Measurements from ENCODE around the gene MARK2.

- TF ChIP-seq CTCF (conservative IDR thresholded peaks at IDR 0.05; ENCODE audit: low read length): no peak
- no peak for TF ChIP-seq EZH2phosphoT487 (IDR thresholded peaks at IDR 0.05; ENCODE audit: borderline replicate concordance)
Observed at GRCh38 chr11:63802637-63803414, 36.1 kb upstream of the MARK2 start.
